Neural cell (in vitro differentiated cells): ENCODE measurements around the gene TMC6.

Source experiments
- TAF1 ChIP-seq: IDR thresholded peaks from 2 replicates; pipeline ENCODE4 v1.6.1; 2012; ENCODE audit warnings: low read depth
- TF ChIP-seq, protein P1 (sequence below): fragments of 450-650 bp; IDR thresholded peaks from 2 replicates; pipeline ENCODE4 v1.5.1; 2014; ENCODE audit warnings: antibody characterized with exemption, mild to moderate bottlenecking, moderate library complexity; ENCODE audit not compliant: poor library complexity, severe bottlenecking

DNA sequence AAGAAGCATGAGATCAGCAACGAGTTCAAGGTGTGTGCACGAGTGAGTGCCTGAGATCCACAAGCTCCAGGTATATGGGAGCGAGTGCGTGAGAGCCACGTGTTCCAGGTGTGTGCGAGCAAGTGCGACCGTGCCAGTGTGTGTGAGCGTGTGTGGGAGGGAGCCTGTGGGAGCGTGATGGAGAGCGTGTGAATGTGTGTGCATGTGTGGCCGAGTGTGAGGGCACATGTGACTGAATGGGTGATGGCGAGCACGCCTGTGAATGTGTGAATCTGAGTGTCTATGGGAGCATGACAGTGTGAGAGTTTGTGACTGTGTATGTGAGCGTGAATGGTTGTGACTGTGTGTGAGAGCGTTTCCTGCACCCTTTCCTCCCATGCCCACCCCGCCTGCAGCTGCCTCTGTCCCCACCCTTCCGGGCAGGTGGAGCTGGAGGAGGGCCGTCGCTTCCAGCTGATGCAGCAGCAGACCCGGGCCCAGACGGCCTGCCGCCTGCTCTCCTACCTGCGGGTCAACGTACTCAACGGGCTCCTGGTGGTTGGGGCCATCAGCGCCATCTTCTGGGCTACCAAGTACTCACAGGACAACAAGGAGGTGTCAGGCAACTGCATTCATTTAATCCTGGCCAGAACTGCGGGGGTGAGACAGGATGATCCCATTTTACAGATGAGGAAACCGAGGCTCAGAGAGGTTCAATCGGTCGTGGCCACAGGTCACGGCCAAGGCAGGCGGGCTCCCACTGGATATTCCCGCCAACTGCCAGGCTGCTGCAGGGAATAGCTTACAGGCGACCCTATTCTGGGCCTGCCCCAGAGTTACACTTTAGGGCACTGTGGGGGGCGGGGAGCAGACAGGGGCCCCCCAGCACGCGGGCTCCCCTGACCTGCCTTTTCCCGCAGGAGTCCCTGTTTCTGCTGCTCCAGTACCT, 5.7 kb upstream of the TMC6 start:
- TF ChIP-seq, protein P1, sequence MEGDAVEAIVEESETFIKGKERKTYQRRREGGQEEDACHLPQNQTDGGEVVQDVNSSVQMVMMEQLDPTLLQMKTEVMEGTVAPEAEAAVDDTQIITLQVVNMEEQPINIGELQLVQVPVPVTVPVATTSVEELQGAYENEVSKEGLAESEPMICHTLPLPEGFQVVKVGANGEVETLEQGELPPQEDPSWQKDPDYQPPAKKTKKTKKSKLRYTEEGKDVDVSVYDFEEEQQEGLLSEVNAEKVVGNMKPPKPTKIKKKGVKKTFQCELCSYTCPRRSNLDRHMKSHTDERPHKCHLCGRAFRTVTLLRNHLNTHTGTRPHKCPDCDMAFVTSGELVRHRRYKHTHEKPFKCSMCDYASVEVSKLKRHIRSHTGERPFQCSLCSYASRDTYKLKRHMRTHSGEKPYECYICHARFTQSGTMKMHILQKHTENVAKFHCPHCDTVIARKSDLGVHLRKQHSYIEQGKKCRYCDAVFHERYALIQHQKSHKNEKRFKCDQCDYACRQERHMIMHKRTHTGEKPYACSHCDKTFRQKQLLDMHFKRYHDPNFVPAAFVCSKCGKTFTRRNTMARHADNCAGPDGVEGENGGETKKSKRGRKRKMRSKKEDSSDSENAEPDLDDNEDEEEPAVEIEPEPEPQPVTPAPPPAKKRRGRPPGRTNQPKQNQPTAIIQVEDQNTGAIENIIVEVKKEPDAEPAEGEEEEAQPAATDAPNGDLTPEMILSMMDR, result no peak
- no peak for TF ChIP-seq TAF1
